ENCODE results near the gene SLC25A45.

GRCh38 chr11:65421794-65422632 is 39.6 kb upstream of the SLC25A45 start:
- peak; percentile 61 for TF ChIP-seq POLR2A (IDR thresholded peaks at IDR 0.05)
- TF ChIP-seq, protein P1, sequence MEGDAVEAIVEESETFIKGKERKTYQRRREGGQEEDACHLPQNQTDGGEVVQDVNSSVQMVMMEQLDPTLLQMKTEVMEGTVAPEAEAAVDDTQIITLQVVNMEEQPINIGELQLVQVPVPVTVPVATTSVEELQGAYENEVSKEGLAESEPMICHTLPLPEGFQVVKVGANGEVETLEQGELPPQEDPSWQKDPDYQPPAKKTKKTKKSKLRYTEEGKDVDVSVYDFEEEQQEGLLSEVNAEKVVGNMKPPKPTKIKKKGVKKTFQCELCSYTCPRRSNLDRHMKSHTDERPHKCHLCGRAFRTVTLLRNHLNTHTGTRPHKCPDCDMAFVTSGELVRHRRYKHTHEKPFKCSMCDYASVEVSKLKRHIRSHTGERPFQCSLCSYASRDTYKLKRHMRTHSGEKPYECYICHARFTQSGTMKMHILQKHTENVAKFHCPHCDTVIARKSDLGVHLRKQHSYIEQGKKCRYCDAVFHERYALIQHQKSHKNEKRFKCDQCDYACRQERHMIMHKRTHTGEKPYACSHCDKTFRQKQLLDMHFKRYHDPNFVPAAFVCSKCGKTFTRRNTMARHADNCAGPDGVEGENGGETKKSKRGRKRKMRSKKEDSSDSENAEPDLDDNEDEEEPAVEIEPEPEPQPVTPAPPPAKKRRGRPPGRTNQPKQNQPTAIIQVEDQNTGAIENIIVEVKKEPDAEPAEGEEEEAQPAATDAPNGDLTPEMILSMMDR (IDR thresholded peaks at IDR 0.05): peak in 1 of 4 experiments; percentile 0
